Measurements from ENCODE around the gene OR2A12. TPM values are rescaled to one million over a fixed set of nuclear protein-coding genes. Genes with fewer than 3 reads are reported as not detected.

OR2A12 gene
- total and polyA plus RNA-seq, 9 donors = not detected

DNA sequence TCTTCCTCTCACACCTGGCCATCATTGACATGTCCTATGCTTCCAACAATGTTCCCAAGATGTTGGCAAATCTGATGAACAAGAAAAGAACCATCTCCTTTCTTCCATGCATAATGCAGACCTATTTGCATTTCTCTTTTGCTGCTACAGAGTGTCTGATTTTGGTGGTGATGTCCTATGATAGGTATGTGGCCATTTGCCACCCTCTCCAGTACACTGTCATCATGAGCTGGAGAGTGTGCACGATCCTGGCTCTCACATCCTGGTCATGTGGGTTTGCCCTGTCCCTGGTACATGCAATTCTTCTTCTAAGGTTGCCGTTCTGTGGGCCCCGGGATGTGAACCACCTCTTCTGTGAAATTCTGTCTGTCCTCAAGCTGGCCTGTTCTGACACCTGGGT is 56.1 kb downstream of the OR2A12 start:
- WGBS (ENCODE audit: insufficient coverage) = 83% methylated on average over 3 of the region's 3 CpGs
- Histone ChIP-seq H3K9me3 (replicated peaks; ENCODE audit: control insufficient read depth, low read depth, low read length) (peaks cover 4% of the 10 kb centered on the region), H3K4me3 (ENCODE audit: low read length) (no peak overlapping the region), H3K36me3 (ENCODE audit: control insufficient read depth, insufficient read depth, low read length) (no peaks in the 10 kb centered on the region), H3K27me3 (ENCODE audit: control insufficient read depth, insufficient read depth, low read length) (no peaks in the 10 kb centered on the region), H3K27ac (ENCODE audit: low read length) (no peak overlapping the region), H3K4me1 (ENCODE audit: control insufficient read depth, insufficient read depth, low read length) (no peaks in the 10 kb centered on the region)
- DNase-seq = no peak

DNA sequence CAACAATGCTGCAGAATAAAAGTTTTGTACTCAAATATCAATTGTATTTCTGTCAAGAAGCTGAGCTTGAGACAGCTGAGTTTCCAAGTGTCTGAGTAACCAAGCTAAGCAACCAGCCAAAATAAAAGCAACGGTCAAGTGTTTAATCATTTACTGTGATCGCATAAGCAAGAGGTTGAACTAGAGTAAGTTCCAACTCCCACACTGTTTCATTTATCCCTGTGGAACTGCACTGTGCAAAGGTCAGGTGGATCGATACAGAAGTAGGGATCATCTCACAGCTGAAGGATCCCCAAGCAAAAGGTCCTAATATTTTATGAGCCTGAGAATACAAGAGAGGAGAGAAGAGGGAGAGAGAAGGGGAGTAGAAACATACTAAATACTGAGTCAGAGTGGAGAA is 58.3 kb downstream of the OR2A12 start:
- H3K27ac ChIP-seq (ENCODE audit: low read length) = no peak overlapping the region
- DNase-seq = no peak
- WGBS (ENCODE audit: insufficient coverage) = 90% methylated on average over 2 of the region's 3 CpGs
- H3K4me1 ChIP-seq (ENCODE audit: control insufficient read depth, insufficient read depth, low read length) = no peaks in the 10 kb centered on the region
- H3K4me3 ChIP-seq (ENCODE audit: low read length) = no peak overlapping the region
- H3K27me3 ChIP-seq (ENCODE audit: control insufficient read depth, insufficient read depth, low read length) = no peaks in the 10 kb centered on the region
- H3K36me3 ChIP-seq (ENCODE audit: control insufficient read depth, insufficient read depth, low read length) = no peaks in the 10 kb centered on the region
- peaks cover 8% of the 10 kb centered on the region for H3K9me3 ChIP-seq (replicated peaks; ENCODE audit: control insufficient read depth, low read depth, low read length)

DNA sequence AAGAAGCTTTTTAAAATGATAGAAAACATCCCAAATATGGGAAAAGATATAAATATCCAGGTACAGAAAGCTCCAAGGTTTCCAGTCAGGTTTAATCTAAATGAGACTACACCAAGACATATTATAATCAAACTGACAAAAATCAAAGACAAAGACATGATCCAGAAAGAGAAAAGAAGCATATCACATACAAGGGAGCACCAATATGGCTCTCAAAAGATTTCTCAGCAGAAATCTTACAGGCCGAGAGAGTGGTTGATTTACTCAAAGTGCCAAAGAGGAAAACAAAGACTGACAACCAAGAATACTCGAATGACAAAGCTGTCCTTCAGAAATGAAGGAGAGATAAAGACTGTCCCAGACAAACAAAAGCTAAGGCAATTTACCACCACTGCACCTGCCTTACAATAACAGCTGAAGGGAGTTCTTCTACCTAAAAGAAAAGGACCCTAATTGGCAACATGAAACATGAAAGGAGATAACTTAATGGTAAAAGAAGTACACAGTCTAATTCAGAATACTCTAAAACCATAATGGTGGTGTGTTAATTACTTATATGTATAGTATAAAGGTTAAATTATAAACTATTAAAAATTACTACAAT is 62.2 kb downstream of the OR2A12 start:
- Histone ChIP-seq H3K4me3 (ENCODE audit: low read length) (no peak overlapping the region), H3K27me3 (ENCODE audit: control insufficient read depth, insufficient read depth, low read length) (no peaks in the 10 kb centered on the region), H3K27ac (ENCODE audit: low read length) (no peak overlapping the region), H3K36me3 (ENCODE audit: control insufficient read depth, insufficient read depth, low read length) (no peaks in the 10 kb centered on the region), H3K4me1 (ENCODE audit: control insufficient read depth, insufficient read depth, low read length) (no peaks in the 10 kb centered on the region), H3K9me3 (replicated peaks; ENCODE audit: control insufficient read depth, low read depth, low read length) (peaks cover 8% of the 10 kb centered on the region)
- DNase-seq = no peak
- WGBS (ENCODE audit: insufficient coverage) = 100% methylated on average over 1 of the region's 2 CpGs

Other genes starting within 250 kb of the OR2A12 start
- 129 TPM for gene TCAF1, start 184.1 kb upstream of the OR2A12 start, total RNA-seq
- 100 to 1,000 TPM; 104 to 186 (median 166) TPM for gene TCAF1, start 184.1 kb upstream of the OR2A12 start, polyA plus RNA-seq (ENCODE audit: insufficient read depth in 1 of 8, insufficient read length in 8 of 8, low replicate concordance in 1 of 8)
- not detected for gene OR2F2, start 151.0 kb upstream of the OR2A12 start, total RNA-seq
- gene OR2F2, start 151.0 kb upstream of the OR2A12 start, polyA plus RNA-seq (ENCODE audit: insufficient read depth in 1 of 8, insufficient read length in 8 of 8, low replicate concordance in 1 of 8) = not detected
- gene OR2F1, start 131.4 kb upstream of the OR2A12 start, total RNA-seq = not detected
- gene OR2F1, start 131.4 kb upstream of the OR2A12 start, polyA plus RNA-seq (ENCODE audit: insufficient read depth in 1 of 8, insufficient read length in 8 of 8, low replicate concordance in 1 of 8) = under 1 TPM in 2 of 8 donors, not detected in 6; 0.12 to 0.32 TPM
- gene OR6B1, start 86.0 kb upstream of the OR2A12 start, total RNA-seq = not detected
- under 1 TPM in 1 of 8 donors, not detected in 7; 0.04 TPM for gene OR6B1, start 86.0 kb upstream of the OR2A12 start, polyA plus RNA-seq (ENCODE audit: insufficient read depth in 1 of 8, insufficient read length in 8 of 8, low replicate concordance in 1 of 8)
- gene OR2A5, start 37.3 kb upstream of the OR2A12 start, total RNA-seq = not detected
- under 1 TPM in 2 of 8 donors, not detected in 6; 0.01 to 0.03 TPM for gene OR2A5, start 37.3 kb upstream of the OR2A12 start, polyA plus RNA-seq (ENCODE audit: insufficient read depth in 1 of 8, insufficient read length in 8 of 8, low replicate concordance in 1 of 8)
- gene OR2A25, start 16.5 kb upstream of the OR2A12 start, total RNA-seq = not detected
- under 1 TPM in 1 of 8 donors, not detected in 7; 0.08 TPM for gene OR2A25, start 16.5 kb upstream of the OR2A12 start, polyA plus RNA-seq (ENCODE audit: insufficient read depth in 1 of 8, insufficient read length in 8 of 8, low replicate concordance in 1 of 8)
- not detected for gene OR2A2, start 23.3 kb downstream of the OR2A12 start, total RNA-seq
- gene OR2A2, start 23.3 kb downstream of the OR2A12 start, polyA plus RNA-seq (ENCODE audit: insufficient read depth in 1 of 8, insufficient read length in 8 of 8, low replicate concordance in 1 of 8) = not detected
- gene OR2A14, start 36.9 kb downstream of the OR2A12 start, total RNA-seq = not detected
- not detected for gene OR2A14, start 36.9 kb downstream of the OR2A12 start, polyA plus RNA-seq (ENCODE audit: insufficient read depth in 1 of 8, insufficient read length in 8 of 8, low replicate concordance in 1 of 8)
- gene CTAGE4, start 97.2 kb downstream of the OR2A12 start, total RNA-seq = 0.09 TPM
- gene CTAGE4, start 97.2 kb downstream of the OR2A12 start, polyA plus RNA-seq (ENCODE audit: insufficient read depth in 1 of 8, insufficient read length in 8 of 8, low replicate concordance in 1 of 8) = 1 to 10 TPM in 3 of 8 donors, under 1 TPM in 3, not detected in 2; 0.49 to 1.7 (median 0.99) TPM
- gene ARHGEF35, start 109.6 kb downstream of the OR2A12 start, total RNA-seq = 0.80 TPM
- gene ARHGEF35, start 109.6 kb downstream of the OR2A12 start, polyA plus RNA-seq (ENCODE audit: insufficient read depth in 1 of 8, insufficient read length in 8 of 8, low replicate concordance in 1 of 8) = 1 to 10 TPM; 1.3 to 3.3 (median 1.9) TPM
- gene OR2A42, start 153.3 kb downstream of the OR2A12 start, total RNA-seq = 0.04 TPM
- under 1 TPM; 0.13 to 0.65 (median 0.34) TPM for gene OR2A42, start 153.3 kb downstream of the OR2A12 start, polyA plus RNA-seq (ENCODE audit: insufficient read depth in 1 of 8, insufficient read length in 8 of 8, low replicate concordance in 1 of 8)
- 0.44 TPM for gene OR2A7, start 178.5 kb downstream of the OR2A12 start, total RNA-seq
- gene OR2A7, start 178.5 kb downstream of the OR2A12 start, polyA plus RNA-seq (ENCODE audit: insufficient read depth in 1 of 8, insufficient read length in 8 of 8, low replicate concordance in 1 of 8) = 1 to 10 TPM in 6 of 8 donors, under 1 TPM in 2; 0.75 to 2.7 (median 1.3) TPM
- gene CTAGE8, start 183.0 kb downstream of the OR2A12 start, total RNA-seq = 1.1 TPM
- 1 to 10 TPM in 2 of 8 donors, under 1 TPM in 4, not detected in 2; 0.24 to 2.1 (median 0.60) TPM for gene CTAGE8, start 183.0 kb downstream of the OR2A12 start, polyA plus RNA-seq (ENCODE audit: insufficient read depth in 1 of 8, insufficient read length in 8 of 8, low replicate concordance in 1 of 8)
- 0.13 TPM for gene OR2A1, start 226.1 kb downstream of the OR2A12 start, total RNA-seq
- under 1 TPM; 0.07 to 0.82 (median 0.27) TPM for gene OR2A1, start 226.1 kb downstream of the OR2A12 start, polyA plus RNA-seq (ENCODE audit: insufficient read depth in 1 of 8, insufficient read length in 8 of 8, low replicate concordance in 1 of 8)